ACC112 (cell line): Measurements from ENCODE around the gene SIRPA.
"Not testable (repeated sequence)": the region's sequence is repeated elsewhere in the genome, so short reads cannot be mapped to it uniquely, and the experiment has no call there.

Source experiments
- H2AFZ ChIP-seq: fragments of 200-600 bp; sonication (generic); one replicate; pipeline ENCODE4 v1.6.0; 2017; ENCODE audit warnings: antibody characterized with exemption, low read length; ENCODE audit not compliant: unreplicated experiment
- H3K27ac ChIP-seq: fragments of 200-600 bp; sonication (generic); 2 replicates; pipeline ENCODE4 v1.5.1; 2014; ENCODE audit warnings: low read depth, mild to moderate bottlenecking, antibody characterized with exemption, low read length, moderate library complexity
- H3K27me3 ChIP-seq: fragments of 200-600 bp; sonication (generic); 2 replicates; pipeline ENCODE4 v1.6.1; 2014; ENCODE audit warnings: mild to moderate bottlenecking, antibody characterized with exemption, low read length, moderate library complexity, mixed read lengths; ENCODE audit not compliant: insufficient read depth
- H3K36me3 ChIP-seq: fragments of 200-600 bp; sonication (generic); 2 replicates; pipeline ENCODE4 v1.6.1; 2016; ENCODE audit warnings: mild to moderate bottlenecking, antibody characterized with exemption, low read length, moderate library complexity, mixed read lengths; ENCODE audit not compliant: insufficient read depth
- H3K4me1 ChIP-seq: fragments of 200-600 bp; sonication (generic); one replicate; pipeline ENCODE4 v1.6.1; 2016; ENCODE audit warnings: low read length, mixed read lengths; ENCODE audit not compliant: insufficient read depth, unreplicated experiment, control insufficient read depth
- H3K4me3 ChIP-seq: fragments of 200-600 bp; sonication (generic); 2 replicates; pipeline ENCODE4 v1.5.1; 2014; ENCODE audit warnings: mild to moderate bottlenecking, low read depth, low read length
- H3K79me2 ChIP-seq: fragments of 200-600 bp; sonication (generic); one replicate; pipeline ENCODE4 v1.6.0; 2016; ENCODE audit warnings: low read length; ENCODE audit not compliant: control insufficient read depth, unreplicated experiment, insufficient read depth

The SIRPA gene

DNA sequence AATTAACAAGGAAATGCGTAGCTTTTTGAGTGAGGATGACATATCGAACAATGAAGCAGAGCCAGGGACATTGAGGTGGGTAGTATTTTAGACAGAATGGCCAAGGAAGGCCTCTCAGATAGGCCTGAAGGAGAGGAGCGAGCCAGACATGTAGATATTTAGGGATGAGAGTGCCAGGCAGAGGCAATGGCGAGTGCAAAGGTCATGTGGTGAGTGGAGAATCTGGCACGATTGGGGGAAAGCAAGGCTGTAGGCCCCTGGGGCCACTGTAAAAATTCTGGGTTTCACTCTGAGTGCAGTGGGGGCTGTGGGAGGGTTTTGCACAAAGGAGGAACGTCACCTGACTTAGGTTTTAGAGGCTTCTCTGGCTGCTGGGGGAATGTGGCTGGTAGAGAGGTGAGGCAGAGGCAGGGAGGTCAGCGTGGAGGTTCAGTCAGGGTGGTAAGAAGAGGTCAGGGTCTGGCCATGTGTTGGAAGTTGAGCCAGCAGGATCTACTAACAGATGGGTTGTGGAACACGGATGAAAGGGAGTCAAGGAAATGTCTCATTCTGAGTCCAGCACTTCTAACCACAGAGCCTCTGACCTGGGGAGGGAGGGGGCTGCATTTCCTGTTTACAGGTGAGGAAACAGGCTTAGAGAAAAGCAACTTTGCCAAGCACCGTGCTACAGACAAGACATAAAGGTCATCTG lies 11.3 kb downstream of the SIRPA start:
- Histone ChIP-seq H2AFZ (no peak overlapping the region), H3K4me3 (no peak overlapping the region), H3K4me1 (peaks cover 9% of the 10 kb centered on the region), H3K79me2 (no peaks in the 10 kb centered on the region), H3K27me3 (no peaks in the 10 kb centered on the region), H3K36me3 (no peaks in the 10 kb centered on the region), H3K27ac (no peak overlapping the region)

DNA sequence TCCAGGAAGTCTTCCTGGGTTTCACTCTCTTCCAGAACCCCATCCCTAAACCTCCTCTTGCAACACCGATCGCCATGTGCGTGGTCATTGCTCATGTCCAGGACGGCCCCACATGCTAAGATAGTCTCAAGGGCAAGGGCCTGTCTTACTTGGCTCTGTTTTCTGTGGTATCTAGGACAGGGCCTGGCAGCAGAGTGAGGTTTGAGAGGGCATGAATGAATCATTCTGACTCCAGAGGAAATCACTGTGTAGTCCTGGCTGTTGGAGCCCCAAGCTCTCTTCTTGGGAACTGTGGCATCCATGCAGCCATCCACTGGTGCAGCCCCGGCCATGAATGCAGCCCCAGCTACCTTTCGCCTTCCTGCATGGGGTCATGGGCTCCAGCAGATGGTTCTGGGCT lies 12.4 kb downstream of the SIRPA start:
- Histone ChIP-seq H3K4me3 (no peak overlapping the region), H3K79me2 (no peaks in the 10 kb centered on the region), H3K36me3 (no peaks in the 10 kb centered on the region), H2AFZ (no peak overlapping the region), H3K27ac (no peak overlapping the region), H3K4me1 (peaks cover 9% of the 10 kb centered on the region), H3K27me3 (no peaks in the 10 kb centered on the region)

DNA sequence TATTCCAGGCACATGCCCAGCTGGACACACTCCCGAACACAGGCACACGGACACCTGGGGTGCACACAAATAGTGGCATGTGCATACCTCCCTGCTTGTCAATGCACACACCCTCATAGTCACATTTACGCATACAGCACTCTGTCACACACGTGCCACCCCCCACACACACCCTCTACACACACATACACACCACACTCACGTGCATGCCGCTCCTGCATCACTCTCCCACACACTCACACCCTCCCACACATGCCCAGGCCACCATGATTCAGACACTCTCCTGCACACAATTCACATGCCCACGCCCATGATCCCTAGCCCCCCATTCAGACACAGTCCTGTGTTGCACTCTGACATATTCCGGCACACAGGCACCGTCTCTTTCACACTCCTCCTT lies 13.0 kb downstream of the SIRPA start:
- Histone ChIP-seq H3K27ac (no peak overlapping the region), H3K79me2 (no peaks in the 10 kb centered on the region), H3K27me3 (no peaks in the 10 kb centered on the region), H2AFZ (no peak overlapping the region), H3K36me3 (no peaks in the 10 kb centered on the region), H3K4me1 (peaks cover 9% of the 10 kb centered on the region), H3K4me3 (no peak overlapping the region)

- no peak overlapping the region for H3K27ac ChIP-seq
- no peaks in the 10 kb centered on the region for H3K36me3 ChIP-seq
- no peak overlapping the region for H2AFZ ChIP-seq
- H3K4me3 ChIP-seq = no peak overlapping the region
- no peaks in the 10 kb centered on the region for H3K79me2 ChIP-seq
- H3K4me1 ChIP-seq = peaks cover 9% of the 10 kb centered on the region
- no peaks in the 10 kb centered on the region for H3K27me3 ChIP-seq
These were observed 13.9 kb downstream of the SIRPA start for GRCh38 chr20:1909097-1909496.

- H3K4me1 ChIP-seq = peaks cover 7% of the 10 kb centered on the region
- H3K4me3 ChIP-seq = no peak overlapping the region
- no peaks in the 10 kb centered on the region for H3K27me3 ChIP-seq
- no peaks in the 10 kb centered on the region for H3K36me3 ChIP-seq
- no peak overlapping the region for H3K27ac ChIP-seq
- H2AFZ ChIP-seq = no peak overlapping the region
- no peaks in the 10 kb centered on the region for H3K79me2 ChIP-seq
These were observed 16.3 kb downstream of the SIRPA start for GRCh38 chr20:1911536-1911935.

DNA sequence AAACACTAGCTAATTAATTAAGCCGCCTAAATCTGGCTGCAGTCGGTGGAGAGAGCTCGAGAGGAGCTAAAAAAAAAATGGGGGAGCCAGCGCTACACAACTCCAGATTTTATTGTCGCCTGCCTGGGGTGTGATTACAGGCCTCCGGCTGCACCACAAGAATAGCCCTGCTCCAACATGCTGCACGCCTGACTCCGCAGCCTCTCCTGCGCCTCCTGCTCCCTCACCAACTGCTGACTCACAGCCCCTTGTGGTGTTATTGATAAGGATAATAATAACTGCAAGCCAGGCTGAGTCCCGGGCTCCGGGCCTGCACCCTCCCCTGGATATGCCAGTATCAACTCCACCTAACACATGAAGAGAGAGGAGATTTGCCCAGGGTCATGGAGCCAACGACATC lies 16.8 kb downstream of the SIRPA start:
- H2AFZ ChIP-seq = no peak overlapping the region
- H3K27ac ChIP-seq = no peak overlapping the region
- H3K79me2 ChIP-seq = no peaks in the 10 kb centered on the region
- H3K36me3 ChIP-seq = no peaks in the 10 kb centered on the region
- no peaks in the 10 kb centered on the region for H3K27me3 ChIP-seq
- peaks cover 2% of the 10 kb centered on the region for H3K4me1 ChIP-seq
- H3K4me3 ChIP-seq = no peak overlapping the region

- no peaks in the 10 kb centered on the region for H3K4me1 ChIP-seq
- no peak overlapping the region for H3K27ac ChIP-seq
- H3K27me3 ChIP-seq = no peaks in the 10 kb centered on the region
- no peak overlapping the region for H2AFZ ChIP-seq
- H3K79me2 ChIP-seq = no peaks in the 10 kb centered on the region
- H3K4me3 ChIP-seq = no peak overlapping the region
- H3K36me3 ChIP-seq = no peaks in the 10 kb centered on the region
These were observed 17.4 kb downstream of the SIRPA start for GRCh38 chr20:1912646-1913045.

- H3K4me1 ChIP-seq, H3K4me3 ChIP-seq, H3K36me3 ChIP-seq, H2AFZ ChIP-seq, H3K27ac ChIP-seq, H3K79me2 ChIP-seq, H3K27me3 ChIP-seq: not testable (repeated sequence)
These were observed 20.0 kb downstream of the SIRPA start for GRCh38 chr20:1915233-1915632.

GRCh38 chr20:1915725-1916124 lies 20.5 kb downstream of the SIRPA start:
- H3K36me3 ChIP-seq = no peaks in the 10 kb centered on the region
- no peaks in the 10 kb centered on the region for H3K79me2 ChIP-seq
- H3K27me3 ChIP-seq = no peaks in the 10 kb centered on the region
- no peaks in the 10 kb centered on the region for H3K4me1 ChIP-seq
- H2AFZ ChIP-seq = no peak overlapping the region
- no peak overlapping the region for H3K4me3 ChIP-seq
- H3K27ac ChIP-seq = no peak overlapping the region

DNA sequence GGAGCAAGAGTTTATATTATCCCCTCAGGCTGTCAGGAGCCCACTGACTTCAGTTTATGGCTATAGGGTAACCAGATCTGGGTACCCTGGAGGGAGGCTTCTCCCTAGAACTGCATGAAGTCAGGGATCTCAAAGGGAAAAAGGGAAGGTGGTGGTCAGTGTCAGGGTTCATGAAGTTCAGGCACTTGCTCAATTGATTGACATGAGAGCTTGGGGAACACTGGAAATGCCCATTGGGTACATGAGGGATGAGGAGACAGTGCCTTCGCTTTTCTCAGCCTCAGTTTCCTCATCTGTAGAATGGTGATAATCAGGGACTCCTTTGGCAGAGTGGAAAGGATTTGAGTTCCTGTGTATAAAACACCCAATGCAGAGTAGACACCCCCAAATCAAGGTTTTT lies 22.6 kb downstream of the SIRPA start:
- Histone ChIP-seq H3K36me3 (no peaks in the 10 kb centered on the region), H2AFZ (no peak overlapping the region), H3K4me1 (no peaks in the 10 kb centered on the region), H3K79me2 (no peaks in the 10 kb centered on the region), H3K27ac (no peak overlapping the region), H3K4me3 (no peak overlapping the region), H3K27me3 (no peaks in the 10 kb centered on the region)

- Histone ChIP-seq H3K36me3 (no peaks in the 10 kb centered on the region), H3K4me3 (no peak overlapping the region), H2AFZ (no peak overlapping the region), H3K27ac (no peak overlapping the region), H3K4me1 (no peaks in the 10 kb centered on the region), H3K79me2 (no peaks in the 10 kb centered on the region), H3K27me3 (no peaks in the 10 kb centered on the region)
These were observed 23.4 kb downstream of the SIRPA start for GRCh38 chr20:1918491-1919165.
